GM12892 (cell line): ENCODE measurements around the gene GARS1.
"Not testable (repeated sequence)": the region's sequence is repeated elsewhere in the genome, so short reads cannot be mapped to it uniquely, and the experiment has no call there.

Source experiments
- POLR2A ChIP-seq: IDR thresholded peaks from 2 replicates; pipeline ENCODE4 v1.6.1; 2011; ENCODE audit warnings: low read depth, low read length, control low read depth
- POLR2AphosphoS5 ChIP-seq: IDR thresholded peaks from 2 replicates; pipeline ENCODE4 v1.6.1; 2011; ENCODE audit warnings: low read depth, low read length, control low read depth

DNA sequence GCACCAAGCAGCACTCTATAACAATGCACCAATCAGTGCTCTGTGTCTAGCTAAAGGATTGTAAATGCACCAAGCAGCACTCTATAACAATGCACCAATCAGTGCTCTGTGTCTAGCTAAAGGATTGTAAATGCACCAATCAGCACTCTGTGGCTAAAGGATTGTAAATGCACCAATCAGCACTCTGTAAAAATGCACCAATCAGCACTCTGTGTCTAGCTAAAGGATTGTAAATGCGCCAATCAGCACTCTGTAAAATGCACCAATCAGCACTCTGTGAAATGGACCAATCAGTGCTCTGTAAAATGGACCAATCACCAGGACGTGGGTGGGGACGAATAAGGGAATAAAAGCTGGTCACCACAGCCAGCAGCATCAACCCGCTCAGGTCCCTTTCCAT, 24.4 kb upstream of the GARS1 start:
- not testable (repeated sequence) for TF ChIP-seq POLR2AphosphoS5, POLR2A
